HEK293 (cell line): ENCODE results near the gene TBC1D30.

Source experiments
- CTCF ChIA-PET: fragments of 350-600 bp; formaldehyde crosslinking; extraction: SDS; loops from one replicate; lab custom pipeline; 2021; ENCODE audit warnings: antibody characterized with exemption; lab: Yijun Ruan, JAX
- POLR2A ChIA-PET: fragments of 300-600 bp; formaldehyde crosslinking; extraction: SDS; loops from one replicate; lab custom pipeline; 2020; ENCODE audit warnings: antibody characterized with exemption, inconsistent platforms; lab: Yijun Ruan, JAX
- H3K27ac ChIP-seq: fragments of 200-500 bp; sonication (Bioruptor generic); 2 replicates; pipeline ENCODE4 v1.5.1; 2014; ENCODE audit warnings: low read depth, low read length, control low read depth, inconsistent platforms; ENCODE audit errors: extremely low read depth
- H3K36me3 ChIP-seq, 2 experiments: fragments of 200-500 bp in 1 of 2; sonication (Bioruptor generic) in 1 of 2; 1 replicate in 1 of 2; 2 replicates in 1 of 2; pipeline ENCODE4 v1.5.1; 2014 to 2017; ENCODE audit warnings: inconsistent platforms in 2 of 2, low read length in 2 of 2; ENCODE audit not compliant: control insufficient read depth in 2 of 2, insufficient read depth in 1 of 2
- H3K4me1 ChIP-seq: fragments of 200-500 bp; sonication (Bioruptor generic); 2 replicates; pipeline ENCODE4 v1.5.1; 2014; ENCODE audit warnings: mild to moderate bottlenecking, low read length, inconsistent platforms; ENCODE audit not compliant: control insufficient read depth, insufficient read depth
- H3K4me3 ChIP-seq: 2 replicates; pipeline ENCODE4 v1.5.1; 2011; ENCODE audit warnings: low read depth, mild to moderate bottlenecking, control low read depth, low read length, moderate library complexity
- H3K9me3 ChIP-seq: fragments of 200-500 bp; sonication (Bioruptor generic); 2 replicates; pipeline ENCODE4 v1.5.1; 2014; ENCODE audit warnings: low read depth, low read length, inconsistent platforms; ENCODE audit not compliant: control insufficient read depth, insufficient read depth
- BCL11A ChIP-seq: fragments of 450-650 bp; formaldehyde crosslinking; IDR thresholded peaks from 2 replicates; pipeline ENCODE4 v1.5.1; 2016; ENCODE audit warnings: low read depth, missing biosample characterization, missing genetic modification characterization
- EGR2 ChIP-seq: fragments of 450-650 bp; formaldehyde crosslinking; IDR thresholded peaks from 2 replicates; pipeline ENCODE4 v1.5.1; 2016; ENCODE audit warnings: low read depth, missing biosample characterization, missing genetic modification characterization
- FEZF1 ChIP-seq: fragments of 450-650 bp; formaldehyde crosslinking; IDR thresholded peaks from 2 replicates; pipeline ENCODE4 v1.5.1; 2016; ENCODE audit warnings: missing biosample characterization, missing genetic modification characterization
- KLF10 ChIP-seq: fragments of 450-650 bp; IDR thresholded peaks from 2 replicates; pipeline ENCODE4 v1.5.1; 2018; ENCODE audit warnings: missing biosample characterization, mild to moderate bottlenecking, missing genetic modification characterization
- OSR2 ChIP-seq: fragments of 450-650 bp; formaldehyde crosslinking; IDR thresholded peaks from 2 replicates; pipeline ENCODE4 v1.5.1; 2016; ENCODE audit warnings: missing biosample characterization, missing genetic modification characterization
- SP3 ChIP-seq: fragments of 450-650 bp; formaldehyde crosslinking; IDR thresholded peaks from 2 replicates; pipeline ENCODE4 v1.5.1; 2016; ENCODE audit warnings: missing biosample characterization, missing genetic modification characterization
- WT1 ChIP-seq: fragments of 450-650 bp; formaldehyde crosslinking; IDR thresholded peaks from 2 replicates; pipeline ENCODE4 v1.5.1; 2016; ENCODE audit warnings: missing biosample characterization, missing genetic modification characterization
- ZBTB17 ChIP-seq: fragments of 450-650 bp; formaldehyde crosslinking; IDR thresholded peaks from 2 replicates; pipeline ENCODE4 v1.5.1; 2016; ENCODE audit warnings: missing biosample characterization, missing genetic modification characterization
- ZBTB8A ChIP-seq: fragments of 450-650 bp; formaldehyde crosslinking; IDR thresholded peaks from 2 replicates; pipeline ENCODE4 v1.5.1; 2016; ENCODE audit warnings: missing biosample characterization, missing genetic modification characterization
- ZIC2 ChIP-seq: fragments of 450-650 bp; formaldehyde crosslinking; IDR thresholded peaks from 2 replicates; pipeline ENCODE4 v1.5.1; 2016; ENCODE audit warnings: missing biosample characterization, missing genetic modification characterization
- ZNF239 ChIP-seq: fragments of 450-650 bp; formaldehyde crosslinking; IDR thresholded peaks from 2 replicates; pipeline ENCODE4 v1.5.1; 2016; ENCODE audit warnings: missing biosample characterization, missing genetic modification characterization
- ZNF274 ChIP-seq, 2 experiments: fragments of 200-500 bp in 1 of 2; fragments of 450-650 bp in 1 of 2; sonication (Bioruptor generic) in 1 of 2; formaldehyde crosslinking in 1 of 2; IDR thresholded peaks; 2 replicates each; pipeline versions ENCODE4 v1.5.1 to v1.6.1; 2014 to 2016; ENCODE audit warnings: borderline replicate concordance in 1 of 2, inconsistent platforms in 1 of 2, low read length in 1 of 2, missing biosample characterization in 1 of 2, missing genetic modification characterization in 1 of 2
- ZNF423 ChIP-seq: fragments of 450-650 bp; formaldehyde crosslinking; IDR thresholded peaks from 2 replicates; pipeline ENCODE4 v1.5.1; 2016; ENCODE audit warnings: missing biosample characterization, missing genetic modification characterization
- ZNF473 ChIP-seq: fragments of 450-650 bp; formaldehyde crosslinking; IDR thresholded peaks from 2 replicates; pipeline ENCODE4 v1.5.1; 2017; ENCODE audit warnings: missing biosample characterization, missing genetic modification characterization
- ZNF544 ChIP-seq: fragments of 450-650 bp; formaldehyde crosslinking; IDR thresholded peaks from 2 replicates; pipeline ENCODE4 v1.5.0; 2017; ENCODE audit warnings: missing biosample characterization, missing genetic modification characterization
- ZNF555 ChIP-seq: fragments of 450-650 bp; formaldehyde crosslinking; conservative IDR thresholded peaks from 2 replicates; pipeline ENCODE4 v1.5.1; 2017; ENCODE audit warnings: missing biosample characterization, mild to moderate bottlenecking, missing genetic modification characterization, inconsistent platforms
- ZNF560 ChIP-seq: fragments of 450-650 bp; formaldehyde crosslinking; IDR thresholded peaks from 2 replicates; pipeline ENCODE4 v1.5.1; 2017; ENCODE audit warnings: missing biosample characterization, missing genetic modification characterization, borderline replicate concordance
- ZNF596 ChIP-seq: fragments of 450-650 bp; IDR thresholded peaks from 2 replicates; pipeline ENCODE4 v1.5.0; 2018; ENCODE audit warnings: missing biosample characterization, mild to moderate bottlenecking, missing genetic modification characterization, moderate library complexity
- ZNF654 ChIP-seq: fragments of 450-650 bp; formaldehyde crosslinking; IDR thresholded peaks from 2 replicates; pipeline ENCODE4 v1.5.1; 2016; ENCODE audit warnings: low read depth, missing biosample characterization, missing genetic modification characterization
- ZXDB ChIP-seq: fragments of 450-650 bp; formaldehyde crosslinking; IDR thresholded peaks from 2 replicates; pipeline ENCODE4 v1.5.1; 2016; ENCODE audit warnings: missing biosample characterization, missing genetic modification characterization
- TF ChIP-seq, protein P1 (sequence below): fragments of 450-650 bp; formaldehyde crosslinking; IDR thresholded peaks from 2 replicates; pipeline ENCODE4 v1.5.1; 2016; ENCODE audit warnings: missing biosample characterization, missing genetic modification characterization, low read depth
- TF ChIP-seq, protein P2 (sequence below): fragments of 450-650 bp; formaldehyde crosslinking; IDR thresholded peaks from 2 replicates; pipeline ENCODE4 v1.5.1; 2016; ENCODE audit warnings: missing biosample characterization, missing genetic modification characterization
- TF ChIP-seq, protein P3 (sequence below): fragments of 450-650 bp; formaldehyde crosslinking; IDR thresholded peaks from 2 replicates; pipeline ENCODE4 v1.5.1; 2016; ENCODE audit warnings: missing biosample characterization, missing genetic modification characterization
- TF ChIP-seq, protein P4 (sequence below): fragments of 450-650 bp; formaldehyde crosslinking; IDR thresholded peaks from 2 replicates; pipeline ENCODE4 v1.5.0; 2017; ENCODE audit warnings: missing biosample characterization, missing genetic modification characterization, borderline replicate concordance

Gene TBC1D30

DNA sequence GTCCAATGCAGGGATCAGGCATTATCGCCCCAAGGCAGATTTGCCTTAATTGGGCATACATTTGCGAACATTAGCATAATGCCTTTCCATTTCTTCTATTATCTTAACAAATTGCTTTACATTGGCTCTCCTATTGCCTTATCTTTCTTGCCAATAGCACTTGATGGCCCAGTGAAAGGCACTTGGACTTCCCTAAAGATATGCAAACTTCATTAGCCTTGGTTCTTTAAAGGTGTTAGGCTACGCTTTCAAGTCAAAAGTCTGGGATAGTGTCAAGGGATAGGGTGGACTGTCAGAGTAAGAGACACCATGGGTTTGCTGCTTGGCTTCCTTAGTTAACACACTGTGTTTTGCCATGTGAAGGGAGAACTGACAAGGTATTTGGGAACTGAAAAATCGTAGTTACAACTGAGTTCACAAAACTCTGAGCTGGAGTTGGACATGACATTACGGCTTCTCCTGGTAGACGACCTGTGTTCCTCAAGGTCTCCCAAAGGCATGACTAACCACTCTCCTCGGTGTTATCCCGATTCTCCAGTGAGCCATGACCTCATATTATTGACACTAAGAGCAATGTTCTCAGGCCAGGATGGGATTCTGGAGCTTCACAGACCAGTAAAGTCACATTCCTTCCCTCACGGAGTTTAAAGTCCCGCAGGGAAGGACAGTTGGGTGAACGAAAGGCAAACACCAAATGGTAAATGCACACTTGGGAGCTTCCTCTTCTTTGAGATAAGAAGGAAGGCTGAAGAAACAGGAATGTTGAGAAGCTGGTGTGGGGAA lies 65.2 kb downstream of the TBC1D30 start:
- Histone ChIP-seq H3K36me3 (no peaks in the 10 kb centered on the region), H3K9me3 (no peaks in the 10 kb centered on the region), H3K4me1 (peaks cover 5% of the 10 kb centered on the region; the same call in 1 of the 2 replicates), H3K27ac (no peak overlapping the region), H3K4me3 (no peak overlapping the region)
- ChIA-PET CTCF (interaction anchor here (0.6 to 4.8 kb wide), 16 partner anchors 21 to 486 kb away, joined by 3 to 20 read pairs (median 6); partner anchors contain the start of gene WIF1), POLR2A (no interaction called here)
- TF ChIP-seq, protein P1, sequence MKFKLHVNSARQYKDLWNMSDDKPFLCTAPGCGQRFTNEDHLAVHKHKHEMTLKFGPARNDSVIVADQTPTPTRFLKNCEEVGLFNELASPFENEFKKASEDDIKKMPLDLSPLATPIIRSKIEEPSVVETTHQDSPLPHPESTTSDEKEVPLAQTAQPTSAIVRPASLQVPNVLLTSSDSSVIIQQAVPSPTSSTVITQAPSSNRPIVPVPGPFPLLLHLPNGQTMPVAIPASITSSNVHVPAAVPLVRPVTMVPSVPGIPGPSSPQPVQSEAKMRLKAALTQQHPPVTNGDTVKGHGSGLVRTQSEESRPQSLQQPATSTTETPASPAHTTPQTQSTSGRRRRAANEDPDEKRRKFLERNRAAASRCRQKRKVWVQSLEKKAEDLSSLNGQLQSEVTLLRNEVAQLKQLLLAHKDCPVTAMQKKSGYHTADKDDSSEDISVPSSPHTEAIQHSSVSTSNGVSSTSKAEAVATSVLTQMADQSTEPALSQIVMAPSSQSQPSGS (tag by site-specific recombination) = 0 out of 2 replicates have a peak, but pooled peaks have one; percentile 13
- no peak for TF ChIP-seq SP3 (tag by site-specific recombination)
- no peak for TF ChIP-seq ZIC2 (tag by site-specific recombination)

DNA sequence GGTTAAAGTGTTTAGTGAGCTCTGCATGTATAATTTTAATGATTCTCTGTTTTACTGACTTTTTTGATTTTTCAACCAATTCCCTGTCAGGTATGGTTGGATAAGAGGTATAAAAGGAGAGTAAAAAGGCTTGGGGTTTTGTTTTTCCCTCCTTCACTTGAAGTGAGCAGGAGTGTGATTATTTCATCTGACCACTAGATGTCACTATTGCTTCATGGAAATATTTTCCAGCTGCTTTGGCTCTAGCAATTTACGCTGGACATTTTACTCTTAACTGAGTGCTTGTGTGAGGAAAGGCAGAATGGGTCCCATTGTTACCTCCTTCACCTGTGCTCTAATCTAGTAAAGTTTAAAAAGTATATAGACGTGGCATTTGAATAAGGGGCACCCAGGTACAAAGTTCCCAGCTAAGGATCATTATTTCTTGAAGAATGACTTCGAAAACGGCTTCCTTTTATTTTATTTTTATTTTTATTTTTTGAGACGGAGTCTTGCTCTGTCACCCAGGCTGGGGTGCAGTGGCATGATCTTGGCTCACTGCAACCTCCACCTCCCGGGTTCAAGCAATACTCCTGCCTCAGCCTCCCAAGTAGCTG lies 66.5 kb downstream of the TBC1D30 start:
- Histone ChIP-seq H3K4me1 (peaks cover 5% of the 10 kb centered on the region; the same call in 1 of the 2 replicates), H3K4me3 (no peak overlapping the region), H3K36me3 (no peaks in the 10 kb centered on the region), H3K27ac (no peak overlapping the region), H3K9me3 (no peaks in the 10 kb centered on the region)
- ChIA-PET POLR2A (interaction anchor here (0.6 kb wide), 1 partner anchor 96 kb away, joined by 5 read pairs; no protein-coding TSS in a partner anchor), CTCF (interaction anchor here (0.6 to 4.8 kb wide), 44 partner anchors 8 to 1970 kb away, joined by 3 to 20 read pairs (median 3); no protein-coding TSS in a partner anchor)
- TF ChIP-seq ZNF560 (tag by site-specific recombination) = no peak
- TF ChIP-seq OSR2 (tag by site-specific recombination) = no peak
- no peak for TF ChIP-seq ZBTB17
- TF ChIP-seq ZXDB (tag by site-specific recombination) = 0 out of 2 replicates have a peak, but pooled peaks have one; percentile 26
- no peak for TF ChIP-seq ZNF596
- no peak for TF ChIP-seq ZNF473 (tag by site-specific recombination)
- TF ChIP-seq, protein P2, sequence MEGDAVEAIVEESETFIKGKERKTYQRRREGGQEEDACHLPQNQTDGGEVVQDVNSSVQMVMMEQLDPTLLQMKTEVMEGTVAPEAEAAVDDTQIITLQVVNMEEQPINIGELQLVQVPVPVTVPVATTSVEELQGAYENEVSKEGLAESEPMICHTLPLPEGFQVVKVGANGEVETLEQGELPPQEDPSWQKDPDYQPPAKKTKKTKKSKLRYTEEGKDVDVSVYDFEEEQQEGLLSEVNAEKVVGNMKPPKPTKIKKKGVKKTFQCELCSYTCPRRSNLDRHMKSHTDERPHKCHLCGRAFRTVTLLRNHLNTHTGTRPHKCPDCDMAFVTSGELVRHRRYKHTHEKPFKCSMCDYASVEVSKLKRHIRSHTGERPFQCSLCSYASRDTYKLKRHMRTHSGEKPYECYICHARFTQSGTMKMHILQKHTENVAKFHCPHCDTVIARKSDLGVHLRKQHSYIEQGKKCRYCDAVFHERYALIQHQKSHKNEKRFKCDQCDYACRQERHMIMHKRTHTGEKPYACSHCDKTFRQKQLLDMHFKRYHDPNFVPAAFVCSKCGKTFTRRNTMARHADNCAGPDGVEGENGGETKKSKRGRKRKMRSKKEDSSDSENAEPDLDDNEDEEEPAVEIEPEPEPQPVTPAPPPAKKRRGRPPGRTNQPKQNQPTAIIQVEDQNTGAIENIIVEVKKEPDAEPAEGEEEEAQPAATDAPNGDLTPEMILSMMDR = peak; percentile 61
- TF ChIP-seq, protein P3, sequence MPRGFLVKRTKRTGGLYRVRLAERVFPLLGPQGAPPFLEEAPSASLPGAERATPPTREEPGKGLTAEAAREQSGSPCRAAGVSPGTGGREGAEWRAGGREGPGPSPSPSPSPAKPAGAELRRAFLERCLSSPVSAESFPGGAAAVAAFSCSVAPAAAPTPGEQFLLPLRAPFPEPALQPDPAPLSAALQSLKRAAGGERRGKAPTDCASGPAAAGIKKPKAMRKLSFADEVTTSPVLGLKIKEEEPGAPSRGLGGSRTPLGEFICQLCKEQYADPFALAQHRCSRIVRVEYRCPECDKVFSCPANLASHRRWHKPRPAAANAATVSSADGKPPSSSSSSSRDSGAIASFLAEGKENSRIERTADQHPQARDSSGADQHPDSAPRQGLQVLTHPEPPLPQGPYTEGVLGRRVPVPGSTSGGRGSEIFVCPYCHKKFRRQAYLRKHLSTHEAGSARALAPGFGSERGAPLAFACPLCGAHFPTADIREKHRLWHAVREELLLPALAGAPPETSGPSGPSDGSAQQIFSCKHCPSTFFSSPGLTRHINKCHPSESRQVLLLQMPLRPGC (tag by site-specific recombination) = no peak
- TF ChIP-seq WT1 (tag by site-specific recombination) = no peak
- TF ChIP-seq ZNF544 = no peak
- TF ChIP-seq, protein P4, sequence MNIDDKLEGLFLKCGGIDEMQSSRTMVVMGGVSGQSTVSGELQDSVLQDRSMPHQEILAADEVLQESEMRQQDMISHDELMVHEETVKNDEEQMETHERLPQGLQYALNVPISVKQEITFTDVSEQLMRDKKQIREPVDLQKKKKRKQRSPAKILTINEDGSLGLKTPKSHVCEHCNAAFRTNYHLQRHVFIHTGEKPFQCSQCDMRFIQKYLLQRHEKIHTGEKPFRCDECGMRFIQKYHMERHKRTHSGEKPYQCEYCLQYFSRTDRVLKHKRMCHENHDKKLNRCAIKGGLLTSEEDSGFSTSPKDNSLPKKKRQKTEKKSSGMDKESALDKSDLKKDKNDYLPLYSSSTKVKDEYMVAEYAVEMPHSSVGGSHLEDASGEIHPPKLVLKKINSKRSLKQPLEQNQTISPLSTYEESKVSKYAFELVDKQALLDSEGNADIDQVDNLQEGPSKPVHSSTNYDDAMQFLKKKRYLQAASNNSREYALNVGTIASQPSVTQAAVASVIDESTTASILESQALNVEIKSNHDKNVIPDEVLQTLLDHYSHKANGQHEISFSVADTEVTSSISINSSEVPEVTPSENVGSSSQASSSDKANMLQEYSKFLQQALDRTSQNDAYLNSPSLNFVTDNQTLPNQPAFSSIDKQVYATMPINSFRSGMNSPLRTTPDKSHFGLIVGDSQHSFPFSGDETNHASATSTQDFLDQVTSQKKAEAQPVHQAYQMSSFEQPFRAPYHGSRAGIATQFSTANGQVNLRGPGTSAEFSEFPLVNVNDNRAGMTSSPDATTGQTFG (tag by site-specific recombination) = no peak
- TF ChIP-seq ZNF239 (tag by site-specific recombination) = no peak
- 0 out of 2 replicates have a peak, but pooled peaks have one; percentile 9 for TF ChIP-seq KLF10
- peak; percentile 97 for TF ChIP-seq ZNF654 (tag by site-specific recombination)
- TF ChIP-seq FEZF1 (tag by site-specific recombination) = no peak
- no peak for TF ChIP-seq ZBTB8A (tag by site-specific recombination)
- no peak for TF ChIP-seq ZNF274 (IDR thresholded peaks at IDR 0.05; ENCODE audit: low read length)
- no peak for TF ChIP-seq ZNF274 (tag by site-specific recombination; IDR thresholded peaks at IDR 0.05; ENCODE audit: borderline replicate concordance)
- TF ChIP-seq EGR2 (tag by site-specific recombination) = no peak
- TF ChIP-seq BCL11A (tag by site-specific recombination) = no peak
- TF ChIP-seq ZNF555 (tag by site-specific recombination) = no peak
- no peak for TF ChIP-seq ZNF423 (tag by site-specific recombination)
